Fibroblast of peridontal ligament (primary cell): Measurements from ENCODE around the gene TMPRSS7.
"Not testable (repeated sequence)": the region's sequence is repeated elsewhere in the genome, so short reads cannot be mapped to it uniquely, and the experiment has no call there.

ENCODE experiments used
- DNase-seq: peaks from one replicate; pipeline ENCODE4 v3.0.0-alpha.2; 2010; ENCODE audit errors: extremely low read depth

The TMPRSS7 gene

GRCh38 chr3:112013058-112013783 is 21.3 kb upstream of the TMPRSS7 start:
- DNase-seq, result peak; percentile 83

- no peak for DNase-seq
Observed at GRCh38 chr3:112013784-112014143, 20.8 kb upstream of the TMPRSS7 start.

GRCh38 chr3:112017091-112017490 is 17.4 kb upstream of the TMPRSS7 start:
- no peak for DNase-seq

- DNase-seq, result no peak
Observed at GRCh38 chr3:112018712-112019111, 15.8 kb upstream of the TMPRSS7 start.

GRCh38 chr3:112019716-112020115 is 14.8 kb upstream of the TMPRSS7 start:
- DNase-seq, result no peak

GRCh38 chr3:112020674-112021085 is 13.9 kb upstream of the TMPRSS7 start:
- no peak for DNase-seq

GRCh38 chr3:112027142-112027541 is 7.4 kb upstream of the TMPRSS7 start:
- DNase-seq, result no peak

GRCh38 chr3:112027826-112028225 is 6.7 kb upstream of the TMPRSS7 start:
- DNase-seq, result no peak

GRCh38 chr3:112030901-112031300 is 3.6 kb upstream of the TMPRSS7 start:
- DNase-seq, result no peak

- no peak for DNase-seq
Observed at GRCh38 chr3:112032098-112032731, 2.3 kb upstream of the TMPRSS7 start.

GRCh38 chr3:112035241-112035640 is 705 bp downstream of the TMPRSS7 start:
- DNase-seq, result no peak

- not testable (repeated sequence) for DNase-seq
Observed at GRCh38 chr3:112037194-112037593, 2.7 kb downstream of the TMPRSS7 start.

GRCh38 chr3:112038863-112039262 is 4.3 kb downstream of the TMPRSS7 start:
- no peak for DNase-seq

- DNase-seq, result no peak
Observed at GRCh38 chr3:112041321-112041720, 6.8 kb downstream of the TMPRSS7 start.

GRCh38 chr3:112042842-112043280 is 8.3 kb downstream of the TMPRSS7 start:
- no peak for DNase-seq

GRCh38 chr3:112043621-112044201 is 9.2 kb downstream of the TMPRSS7 start:
- peak; percentile 78 for DNase-seq

GRCh38 chr3:112046599-112046998 is 12.1 kb downstream of the TMPRSS7 start:
- DNase-seq, result no peak

GRCh38 chr3:112047264-112047663 is 12.7 kb downstream of the TMPRSS7 start:
- DNase-seq, result no peak

- no peak for DNase-seq
Observed at GRCh38 chr3:112048911-112049310, 14.4 kb downstream of the TMPRSS7 start.

- DNase-seq, result no peak
Observed at GRCh38 chr3:112053229-112053628, 18.7 kb downstream of the TMPRSS7 start.

GRCh38 chr3:112056451-112056929 is 22.0 kb downstream of the TMPRSS7 start:
- DNase-seq, result peak; percentile 45

- no peak for DNase-seq
Observed at GRCh38 chr3:112059497-112059896, 25.0 kb downstream of the TMPRSS7 start.

- DNase-seq, result peak; percentile 57
Observed at GRCh38 chr3:112061152-112061551, 26.6 kb downstream of the TMPRSS7 start.
